RWPE1 (cell line): Measurements from ENCODE around the gene OXLD1.

Source experiments
- CTCF ChIA-PET: fragments of 350-600 bp; sonication (Branson Sonifier 250); formaldehyde crosslinking; extraction: SDS; loops from one replicate; lab custom pipeline; 2021; lab: Yijun Ruan, JAX
- POLR2A ChIA-PET: fragments of 400-600 bp; formaldehyde crosslinking; extraction: SDS; loops from one replicate; lab custom pipeline; 2020; ENCODE audit warnings: antibody characterized with exemption; ENCODE audit not compliant: low non-redundant PET; lab: Yijun Ruan, JAX
- DNase-seq: peaks from one replicate; pipeline ENCODE4 v3.0.0; 2012; ENCODE audit warnings: low spot score
- H3K27ac ChIP-seq: fragments of 450-650 bp; 2 replicates; pipeline ENCODE4 v1.5.1; 2017
- CTCF ChIP-seq: fragments of 450-650 bp; conservative IDR thresholded peaks from 2 replicates; pipeline ENCODE4 v1.5.1; 2017; ENCODE audit warnings: low read depth, mild to moderate bottlenecking

The OXLD1 gene

GRCh38 chr17:81695211-81695610 lies 28.8 kb upstream of the OXLD1 start:
- no peak for DNase-seq
- ChIA-PET POLR2A (interaction anchor here (1.2 kb wide), 1 partner anchor 10 kb away, joined by 3 read pairs; no protein-coding TSS in a partner anchor), CTCF (interaction anchor here (1.0 kb wide), 1 partner anchor 16 kb away, joined by 3 read pairs; the partner anchor contains the start of gene SLC25A10)
- no peak for TF ChIP-seq CTCF
- peak overlapping the region; percentile 55 for H3K27ac ChIP-seq

GRCh38 chr17:81694810-81695209 lies 28.4 kb upstream of the OXLD1 start:
- ChIA-PET CTCF (interaction anchor here (1.0 kb wide), 1 partner anchor 17 kb away, joined by 3 read pairs; the partner anchor contains the start of gene SLC25A10), POLR2A (no interaction called here)
- no peak for DNase-seq
- H3K27ac ChIP-seq: peak overlapping the region; percentile 55
- no peak for TF ChIP-seq CTCF

DNA sequence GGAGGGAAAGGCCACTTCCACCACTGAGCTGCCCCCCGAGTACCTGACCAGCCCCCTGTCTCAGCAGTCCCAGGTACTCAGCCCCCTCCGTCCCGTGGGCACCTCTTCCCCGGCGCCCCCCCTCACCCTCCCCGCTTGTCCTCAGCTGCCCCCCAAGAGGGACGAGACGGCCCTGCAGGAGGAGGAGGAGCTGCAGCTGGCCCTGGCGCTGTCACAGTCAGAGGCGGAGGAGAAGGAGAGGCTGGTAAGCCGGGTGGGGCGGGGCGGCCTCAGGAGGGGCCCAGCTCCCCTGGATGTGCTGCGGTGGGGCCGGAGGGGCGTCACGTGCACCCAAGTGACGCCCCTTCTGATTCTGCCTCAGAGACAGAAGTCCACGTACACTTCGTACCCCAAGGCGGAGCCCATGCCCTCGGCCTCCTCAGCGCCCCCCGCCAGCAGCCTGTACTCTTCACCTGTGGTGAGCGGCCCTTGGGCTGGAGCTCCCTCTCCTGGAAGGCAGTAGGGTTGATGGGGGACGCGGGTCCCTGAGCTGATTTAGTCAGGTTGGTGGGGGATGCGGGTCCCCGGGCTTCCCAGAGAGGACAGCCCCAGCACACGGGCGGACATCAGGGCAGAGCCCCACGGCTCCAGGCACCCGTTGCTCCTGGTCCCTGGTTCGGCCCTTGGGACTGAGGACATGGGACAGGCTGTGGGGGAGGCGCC lies 27.3 kb upstream of the OXLD1 start:
- CTCF ChIA-PET: no interaction called here
- peak overlapping the region; percentile 55 for H3K27ac ChIP-seq
- no peak for TF ChIP-seq CTCF
- no peak for DNase-seq
- POLR2A ChIA-PET: interaction anchor here (0.6 kb wide), 1 partner anchor 19 kb away, joined by 3 read pairs; no protein-coding TSS in a partner anchor

DNA sequence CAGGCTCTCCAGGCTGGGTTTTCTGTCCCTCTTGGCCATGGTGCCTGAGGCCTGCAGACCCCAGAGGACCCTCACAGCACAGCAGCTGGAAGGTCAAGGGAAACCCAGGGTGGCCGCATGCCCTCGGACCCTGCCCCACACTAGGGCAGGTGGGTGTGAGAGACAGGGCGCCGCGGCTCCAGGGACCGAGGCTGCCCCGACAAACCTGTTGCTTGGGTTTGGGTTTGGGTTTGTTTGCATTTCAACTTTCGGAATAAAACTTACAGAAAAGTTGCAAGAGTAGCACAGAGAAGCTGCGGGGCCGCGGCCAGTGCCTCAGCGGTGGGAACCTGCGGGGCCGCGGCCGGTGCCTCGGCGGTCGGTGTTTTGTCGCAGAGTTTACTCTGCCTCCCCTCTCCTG lies 25.2 kb upstream of the OXLD1 start:
- no peak for DNase-seq
- ChIA-PET POLR2A (no interaction called here), CTCF (no interaction called here)
- peak overlapping the region; percentile 91; the same call in 1 of the 2 replicates for H3K27ac ChIP-seq
- no peak for TF ChIP-seq CTCF

- H3K27ac ChIP-seq: peak overlapping the region; percentile 91
- TF ChIP-seq CTCF: no peak
- no peak for DNase-seq
- CTCF ChIA-PET: interaction anchor here (0.6 kb wide), 1 partner anchor 514 kb away, joined by 4 read pairs; no protein-coding TSS in a partner anchor
- POLR2A ChIA-PET: no interaction called here
Measured at GRCh38 chr17:81691196-81691595, 24.8 kb upstream of the OXLD1 start.

- no peak for DNase-seq
- TF ChIP-seq CTCF: no peak
- CTCF ChIA-PET: interaction anchor here (0.6 kb wide), 1 partner anchor 513 kb away, joined by 4 read pairs; no protein-coding TSS in a partner anchor
- H3K27ac ChIP-seq: peak overlapping the region; percentile 91
- POLR2A ChIA-PET: no interaction called here
Measured at GRCh38 chr17:81690549-81690948, 24.1 kb upstream of the OXLD1 start.
